SU-DHL-6 (cell line): ENCODE data around the gene LMO7.

Source experiments
- H2AFZ ChIP-seq: fragments of 200-600 bp; sonication (generic); 2 replicates; pipeline ENCODE4 v1.6.1; 2014; ENCODE audit warnings: low read depth, mild to moderate bottlenecking, moderate library complexity, mixed read lengths, antibody characterized with exemption, low read length; ENCODE audit not compliant: severe bottlenecking
- H3F3A ChIP-seq: fragments of 200-600 bp; shearing (Covaris generic); 2 replicates; pipeline ENCODE4 v1.6.0; 2016; ENCODE audit warnings: antibody characterized with exemption, mild to moderate bottlenecking; ENCODE audit not compliant: insufficient read depth
- H3K27ac ChIP-seq: fragments of 200-600 bp; sonication (generic); 2 replicates; pipeline ENCODE4 v1.5.1; 2016; ENCODE audit warnings: low read depth, mild to moderate bottlenecking, low read length, moderate library complexity, mixed read lengths
- H3K27me3 ChIP-seq: fragments of 200-600 bp; sonication (generic), shearing (Covaris generic); 2 replicates; pipeline ENCODE4 v1.6.0; 2014; ENCODE audit warnings: mild to moderate bottlenecking, low read length
- H3K36me3 ChIP-seq: fragments of 200-600 bp; sonication (generic); 2 replicates; pipeline ENCODE4 v1.6.1; 2014; ENCODE audit warnings: mild to moderate bottlenecking, low read length, mixed read lengths
- H3K4me2 ChIP-seq: fragments of 300-600, 200-600 bp; shearing (Covaris generic), sonication (generic); 2 replicates; pipeline ENCODE4 v1.6.0; 2014; ENCODE audit warnings: low read length, low read depth, mild to moderate bottlenecking; ENCODE audit not compliant: poor library complexity, severe bottlenecking
- H3K4me3 ChIP-seq: fragments of 200-600 bp; sonication (generic); 2 replicates; pipeline ENCODE4 v1.5.1; 2014; ENCODE audit warnings: antibody characterized with exemption, low read length, mild to moderate bottlenecking, mixed read lengths; ENCODE audit not compliant: insufficient read depth, poor library complexity, severe bottlenecking
- H3K79me2 ChIP-seq: fragments of 200-600 bp; sonication (generic); 2 replicates; pipeline ENCODE4 v1.6.1; 2014; ENCODE audit warnings: mild to moderate bottlenecking, low read length, moderate library complexity; ENCODE audit not compliant: insufficient read depth
- H3K9ac ChIP-seq: fragments of 200-600 bp; sonication (generic); 2 replicates; pipeline ENCODE4 v1.7.0; 2014; ENCODE audit warnings: mild to moderate bottlenecking, low read length
- H3K9me2 ChIP-seq: fragments of 200-600 bp; sonication (generic); replicated peaks from 2 replicates; pipeline ENCODE4 v1.6.1; 2014; ENCODE audit warnings: low read length; ENCODE audit not compliant: insufficient read depth
- H3K9me3 ChIP-seq: fragments of 200-600 bp; sonication (generic); 2 replicates; pipeline ENCODE4 v1.6.1; 2014; ENCODE audit warnings: low read length, mixed read lengths; ENCODE audit not compliant: insufficient read depth
- H4K20me1 ChIP-seq: fragments of 200-600 bp; sonication (generic); 2 replicates; pipeline ENCODE4 v1.6.1; 2014; ENCODE audit warnings: low read depth, mild to moderate bottlenecking, antibody characterized with exemption, low read length, moderate library complexity, mixed read lengths
- CTCF ChIP-seq: fragments of 200-600 bp; sonication (generic); IDR thresholded peaks from one replicate; pipeline ENCODE4 v1.5.1; 2017; ENCODE audit warnings: antibody characterized with exemption, mild to moderate bottlenecking, low read length, moderate library complexity; ENCODE audit not compliant: insufficient read depth, poor library complexity, severe bottlenecking
- EZH2phosphoT487 ChIP-seq: fragments of 200-600 bp; sonication (generic), shearing (Covaris generic); conservative IDR thresholded peaks from 2 replicates; pipeline ENCODE4 v1.6.1; 2018; ENCODE audit warnings: mild to moderate bottlenecking, antibody characterized with exemption, low read length, moderate library complexity, mixed read lengths

The LMO7 gene

GRCh38 chr13:75661443-75661842, 25.3 kb downstream of the LMO7 start:
- peaks cover 98% of the 10 kb centered on the region for H3K79me2 ChIP-seq
- no peak overlapping the region for H3K4me3 ChIP-seq
- TF ChIP-seq EZH2phosphoT487 (no peak), CTCF (no peak)
- peak overlapping the region; percentile 5; the same call in 1 of the 2 replicates for H3K9ac ChIP-seq
- H2AFZ ChIP-seq = no peak overlapping the region
- H3F3A ChIP-seq = peaks cover 4% of the 10 kb centered on the region; the same call in 1 of the 2 replicates
- H3K36me3 ChIP-seq = peaks cover 12% of the 10 kb centered on the region
- no peaks in the 10 kb centered on the region for H3K9me3 ChIP-seq
- H3K4me2 ChIP-seq = peak overlapping the region; percentile 40
- H3K27ac ChIP-seq = peak overlapping the region; percentile 44
- no peaks in the 10 kb centered on the region for H3K9me2 ChIP-seq
- H3K27me3 ChIP-seq = no peaks in the 10 kb centered on the region
- no peaks in the 10 kb centered on the region; the same call in 1 of the 2 replicates for H4K20me1 ChIP-seq

GRCh38 chr13:75666646-75667351, 30.7 kb downstream of the LMO7 start:
- Histone ChIP-seq H3K4me2 (no peak overlapping the region), H3K27ac (no peak overlapping the region)
- TF ChIP-seq EZH2phosphoT487 (no peak), CTCF (no peak)

GRCh38 chr13:75669706-75670105, 33.6 kb downstream of the LMO7 start:
- no peaks in the 10 kb centered on the region for H3K9me2 ChIP-seq
- H3K36me3 ChIP-seq = peaks cover 12% of the 10 kb centered on the region; the same call in 1 of the 2 replicates
- H3F3A ChIP-seq = peaks cover 5% of the 10 kb centered on the region
- H4K20me1 ChIP-seq = peaks cover 16% of the 10 kb centered on the region
- H3K9ac ChIP-seq = no peak overlapping the region
- H3K79me2 ChIP-seq = peaks cover 97% of the 10 kb centered on the region
- H3K4me3 ChIP-seq = no peak overlapping the region
- no peak overlapping the region for H2AFZ ChIP-seq
- TF ChIP-seq EZH2phosphoT487 = no peak
- no peak for TF ChIP-seq CTCF
- no peaks in the 10 kb centered on the region for H3K27me3 ChIP-seq
- no peak overlapping the region for H3K4me2 ChIP-seq
- no peak overlapping the region for H3K27ac ChIP-seq
- H3K9me3 ChIP-seq = no peaks in the 10 kb centered on the region

More at GRCh38 chr13:75666646-75667351, 30.7 kb downstream of the LMO7 start:
- 0 out of 2 replicates have a peak, but pooled peaks cover 6% of the 10 kb centered on the region for H3K36me3 ChIP-seq
- H3K9me2 ChIP-seq = no peaks in the 10 kb centered on the region
- H3F3A ChIP-seq = no peaks in the 10 kb centered on the region; the same call in 1 of the 2 replicates
- H2AFZ ChIP-seq = no peak overlapping the region
- H3K9me3 ChIP-seq = no peaks in the 10 kb centered on the region
- peaks cover 97% of the 10 kb centered on the region for H3K79me2 ChIP-seq
- H3K27me3 ChIP-seq = no peaks in the 10 kb centered on the region
- H3K9ac ChIP-seq = no peak overlapping the region
- peaks cover 8% of the 10 kb centered on the region; the same call in 1 of the 2 replicates for H4K20me1 ChIP-seq
- no peak overlapping the region for H3K4me3 ChIP-seq
